ENCODE measurements around the gene VMP1.

VMP1 gene

GRCh38 chr17:59734226-59734625 is 26.8 kb downstream of the VMP1 start:
- no peak for TF ChIP-seq CTCF (IDR thresholded peaks at IDR 0.05; ENCODE audit: extremely low read depth, missing control alignments)
- DNase-seq (ENCODE audit: low spot score), result no peak

- no peak for DNase-seq (ENCODE audit: low spot score)
- no peak for TF ChIP-seq CTCF (IDR thresholded peaks at IDR 0.05; ENCODE audit: extremely low read depth, missing control alignments)
Observed at GRCh38 chr17:59737324-59737723, 29.9 kb downstream of the VMP1 start.

GRCh38 chr17:59743842-59744241 is 36.4 kb downstream of the VMP1 start:
- TF ChIP-seq CTCF (IDR thresholded peaks at IDR 0.05; ENCODE audit: extremely low read depth, missing control alignments), result no peak

GRCh38 chr17:59745040-59745439 is 37.6 kb downstream of the VMP1 start:
- no peak for TF ChIP-seq CTCF (IDR thresholded peaks at IDR 0.05; ENCODE audit: extremely low read depth, missing control alignments)
- no peak for DNase-seq (ENCODE audit: low spot score)

More at GRCh38 chr17:59743842-59744241, 36.4 kb downstream of the VMP1 start:
- no peak for DNase-seq (ENCODE audit: low spot score)

GRCh38 chr17:59746849-59747445 is 39.5 kb downstream of the VMP1 start:
- TF ChIP-seq CTCF (IDR thresholded peaks at IDR 0.05; ENCODE audit: extremely low read depth, missing control alignments), result peak; percentile 26
- DNase-seq (ENCODE audit: low spot score), result peak; percentile 26

- no peak for TF ChIP-seq CTCF (IDR thresholded peaks at IDR 0.05; ENCODE audit: extremely low read depth, missing control alignments)
- no peak for DNase-seq (ENCODE audit: low spot score)
Observed at GRCh38 chr17:59748591-59748990, 41.1 kb downstream of the VMP1 start.

- no peak for TF ChIP-seq CTCF (IDR thresholded peaks at IDR 0.05; ENCODE audit: extremely low read depth, missing control alignments)
- DNase-seq (ENCODE audit: low spot score), result peak; percentile 19
Observed at GRCh38 chr17:59751955-59752413, 44.5 kb downstream of the VMP1 start.
